ENCODE data around the gene ISX.

ISX gene

GRCh38 chr22:35132568-35132967 lies 66.6 kb downstream of the ISX start:
- H3K4me3 ChIP-seq (ENCODE audit: low read depth, low read length): no peak overlapping the region
- DNase-seq (ENCODE audit: low read depth): no peak
- no peak for TF ChIP-seq CTCF (conservative IDR thresholded peaks at IDR 0.05; ENCODE audit: low read depth, low read length)

GRCh38 chr22:35133702-35134380 lies 67.9 kb downstream of the ISX start:
- no peak for DNase-seq (ENCODE audit: low read depth)
- TF ChIP-seq CTCF (conservative IDR thresholded peaks at IDR 0.05; ENCODE audit: low read depth, low read length): no peak
- H3K4me3 ChIP-seq (ENCODE audit: low read depth, low read length): no peak overlapping the region

- H3K4me3 ChIP-seq (ENCODE audit: low read depth, low read length): no peak overlapping the region
- no peak for DNase-seq (ENCODE audit: low read depth)
- TF ChIP-seq CTCF (conservative IDR thresholded peaks at IDR 0.05; ENCODE audit: low read depth, low read length): no peak
Observed at GRCh38 chr22:35134637-35135036, 68.7 kb downstream of the ISX start.

GRCh38 chr22:35135165-35135564 lies 69.2 kb downstream of the ISX start:
- DNase-seq (ENCODE audit: low read depth): no peak
- H3K4me3 ChIP-seq (ENCODE audit: low read depth, low read length): no peak overlapping the region
- no peak for TF ChIP-seq CTCF (conservative IDR thresholded peaks at IDR 0.05; ENCODE audit: low read depth, low read length)

Measured in choroid plexus epithelial cell (primary cell).